Measurements from ENCODE around the gene DNAJC5. TPM values are rescaled to one million over a fixed set of nuclear protein-coding genes. Genes with fewer than 3 reads are reported as not detected.
"Not testable (repeated sequence)": the region's sequence is repeated elsewhere in the genome, so short reads cannot be mapped to it uniquely, and the experiment has no call there.

DNAJC5 gene
- total RNA-seq, 4 donors from 2014 or later = 29.9 to 56.3 (median 45.4) TPM

GRCh38 chr20:63876489-63877036 lies 18.4 kb upstream of the DNAJC5 start:
- DNase-seq (ENCODE audit: low spot score) = no peak
- ATAC-seq (ENCODE audit: low FRiP score) = no peak
- no peak for TF ChIP-seq CTCF (IDR thresholded peaks at IDR 0.05)

GRCh38 chr20:63877755-63878470 lies 17.0 kb upstream of the DNAJC5 start:
- no peak for ATAC-seq (ENCODE audit: low FRiP score)
- no peak for TF ChIP-seq CTCF (IDR thresholded peaks at IDR 0.05)
- no peak for DNase-seq (ENCODE audit: low spot score)

GRCh38 chr20:63878899-63879663 lies 15.8 kb upstream of the DNAJC5 start:
- TF ChIP-seq CTCF (IDR thresholded peaks at IDR 0.05) = no peak
- ATAC-seq (ENCODE audit: low FRiP score) (no peak), DNase-seq (ENCODE audit: low spot score) (no peak)

- not testable (repeated sequence) for ATAC-seq (ENCODE audit: low FRiP score); DNase-seq (ENCODE audit: low spot score)
These were observed 14.0 kb upstream of the DNAJC5 start for GRCh38 chr20:63880901-63881300.

GRCh38 chr20:63881451-63882226 lies 13.3 kb upstream of the DNAJC5 start:
- no peak for TF ChIP-seq CTCF (IDR thresholded peaks at IDR 0.05)
- ATAC-seq (ENCODE audit: low FRiP score) (no peak), DNase-seq (ENCODE audit: low spot score) (no peak)

- no peak for ATAC-seq (ENCODE audit: low FRiP score)
- TF ChIP-seq CTCF (IDR thresholded peaks at IDR 0.05) = no peak
- no peak for DNase-seq (ENCODE audit: low spot score)
These were observed 12.4 kb upstream of the DNAJC5 start for GRCh38 chr20:63882257-63883200.
